Renal cortical epithelial cell (primary cell): ENCODE measurements around the gene POLR2A. TPM values are rescaled to one million over a fixed set of nuclear protein-coding genes. Genes with fewer than 3 reads are reported as not detected.

Experiments
- DNase-seq: peaks from one replicate; pipeline ENCODE4 v3.0.0-alpha.2; 2011; ENCODE audit warnings: low read depth
- total RNA-seq: library from RNA; depleted of rRNA; stranded (reverse); fragments of >200 nt; gene quantifications from 2 replicates; pipeline ENCODE4 v1.2.3, GENCODE V29; 2014

The POLR2A gene
- 57.3 and 169 TPM in 2 replicates for total RNA-seq

DNA sequence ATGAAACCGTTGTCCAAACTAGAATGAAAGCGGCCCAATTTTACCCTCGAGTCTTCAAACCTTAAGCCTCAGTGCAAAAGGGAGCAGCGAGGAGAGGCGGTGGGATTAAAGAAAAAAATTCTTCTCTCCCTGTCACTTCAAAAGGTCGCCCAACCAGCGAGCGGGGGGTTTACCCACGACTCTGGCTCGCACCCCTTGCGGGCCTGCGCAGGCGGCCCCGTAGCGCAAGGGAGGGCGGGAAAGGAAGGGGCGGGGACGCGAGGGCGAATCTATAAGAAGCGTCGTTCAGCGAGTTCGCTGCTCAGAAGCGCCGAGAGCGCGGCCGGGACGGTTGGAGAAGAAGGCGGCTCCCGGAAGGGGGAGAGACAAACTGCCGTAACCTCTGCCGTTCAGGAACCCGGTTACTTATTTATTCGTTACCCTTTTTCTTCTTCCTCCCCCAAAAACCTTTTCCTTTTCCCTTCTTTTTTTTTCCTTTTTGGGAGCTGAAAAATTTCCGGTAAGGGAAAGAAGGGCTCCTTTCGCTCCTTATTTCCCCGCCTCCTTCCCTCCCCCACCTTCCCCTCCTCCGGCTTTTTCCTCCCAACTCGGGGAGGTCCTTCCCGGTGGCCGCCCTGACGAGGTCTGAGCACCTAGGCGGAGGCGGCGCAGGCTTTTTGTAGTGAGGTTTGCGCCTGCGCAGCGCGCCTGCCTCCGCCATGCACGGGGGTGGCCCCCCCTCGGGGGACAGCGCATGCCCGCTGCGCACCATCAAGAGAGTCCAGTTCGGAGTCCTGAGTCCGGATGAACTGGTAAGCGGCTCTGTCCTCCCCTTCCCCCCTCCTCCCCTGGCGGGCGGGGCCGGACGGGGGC, at the start of gene POLR2A:
TSS of gene POLR2A (plus strand) at position 300 of the 852 bp plus-strand sequence.
- peak; percentile 92 for DNase-seq

DNA sequence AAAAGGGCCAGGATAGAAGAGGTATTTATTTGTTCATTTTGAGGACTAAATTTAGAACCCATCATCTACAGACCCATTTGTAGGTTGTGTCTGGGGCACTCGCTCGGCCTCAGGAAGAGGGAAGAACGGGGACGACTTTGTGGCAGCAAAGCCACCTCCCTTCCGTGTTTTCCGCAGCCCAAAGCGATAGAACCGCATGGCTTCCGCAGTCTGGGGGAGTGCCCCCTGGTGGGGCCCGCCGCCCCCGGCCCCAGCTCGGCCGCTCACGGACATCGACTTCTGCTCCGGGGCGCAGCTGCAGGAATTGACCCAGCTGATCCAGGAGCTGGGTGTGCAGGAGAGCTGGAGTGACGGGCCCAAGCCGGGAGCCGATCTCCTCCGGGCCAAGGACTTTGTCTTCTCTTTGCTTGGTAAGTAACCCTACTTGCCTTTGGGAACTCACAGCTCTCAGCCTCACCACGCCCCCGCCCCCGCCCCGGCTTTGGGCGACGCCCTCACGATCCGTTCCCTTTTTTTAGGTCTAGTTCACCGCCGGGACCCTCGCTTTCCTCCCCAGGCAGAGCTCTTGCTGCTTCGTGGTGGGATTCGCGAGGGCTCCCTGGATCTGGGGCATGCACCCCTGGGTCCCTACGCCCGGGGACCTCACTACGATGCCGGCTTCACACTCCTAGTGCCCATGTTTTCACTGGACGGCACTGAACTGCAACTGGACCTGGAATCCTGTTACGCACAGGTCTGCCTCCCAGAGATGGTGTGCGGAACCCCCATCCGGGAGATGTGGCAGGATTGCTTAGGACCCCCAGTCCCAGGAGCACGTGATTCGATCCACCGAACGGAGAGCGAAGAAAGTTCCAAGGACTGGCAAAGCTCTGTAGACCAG, 48.2 kb upstream of the POLR2A start:
- DNase-seq = peak; percentile 28

DNA sequence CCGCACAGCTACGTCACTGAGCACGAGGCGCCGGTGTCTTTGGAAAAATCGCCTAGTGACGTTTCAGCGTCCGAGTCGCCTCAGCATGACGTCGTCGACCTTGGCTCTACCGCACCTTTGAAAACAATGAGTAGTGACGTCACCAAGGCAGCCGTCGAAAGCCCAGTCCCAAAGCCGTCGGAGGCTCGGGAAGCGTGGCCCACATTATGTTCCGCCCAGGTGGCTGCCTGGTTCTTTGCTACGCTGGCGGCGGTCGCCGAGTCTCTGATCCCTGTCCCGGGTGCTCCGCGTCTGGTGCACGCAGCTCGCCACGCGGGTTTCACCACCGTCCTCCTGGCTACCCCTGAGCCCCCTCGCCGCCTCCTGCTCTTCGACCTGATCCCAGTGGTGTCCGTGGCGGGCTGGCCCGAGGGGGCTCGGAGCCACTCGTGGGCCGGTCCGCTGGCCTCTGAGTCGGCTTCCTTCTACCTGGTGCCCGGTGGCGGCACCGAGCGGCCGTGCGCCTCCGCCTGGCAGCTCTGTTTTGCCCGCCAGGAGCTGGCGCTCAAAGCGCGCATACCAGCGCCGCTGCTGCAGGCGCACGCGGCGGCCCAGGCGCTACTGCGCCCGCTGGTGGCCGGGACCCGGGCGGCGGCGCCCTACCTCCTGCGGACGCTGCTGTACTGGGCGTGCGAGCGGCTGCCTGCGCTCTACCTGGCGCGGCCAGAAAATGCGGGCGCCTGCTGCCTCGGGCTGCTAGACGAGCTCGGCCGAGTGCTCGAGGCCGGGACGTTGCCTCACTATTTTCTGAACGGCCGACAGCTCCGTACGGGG, 47.4 kb upstream of the POLR2A start:
- DNase-seq = peak; percentile 64

DNA sequence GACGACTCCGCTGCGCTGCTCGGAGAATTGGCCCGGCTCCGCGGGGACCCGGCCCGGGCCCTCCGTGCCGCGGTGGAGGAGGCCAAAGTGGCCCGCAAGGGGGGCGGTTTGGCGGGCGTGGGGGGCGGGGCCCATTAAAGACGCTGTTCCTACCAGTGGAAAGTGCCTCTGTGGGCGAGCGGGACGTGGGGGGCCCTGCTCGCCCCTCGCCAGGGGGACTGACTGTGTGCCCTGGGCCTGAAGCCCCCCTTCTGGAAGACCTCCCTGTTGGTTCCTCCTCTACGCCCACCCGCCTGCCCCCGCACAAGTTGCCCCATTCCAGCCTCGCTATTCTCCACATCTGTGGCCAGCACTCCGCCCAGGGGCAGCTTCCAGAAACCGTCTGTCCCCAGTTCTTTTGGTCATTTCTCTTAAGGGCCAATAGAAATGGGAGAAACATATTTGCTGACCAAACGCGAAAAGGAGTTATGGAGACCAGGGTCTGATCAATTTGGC, 46.8 kb upstream of the POLR2A start:
- no peak for DNase-seq

DNA sequence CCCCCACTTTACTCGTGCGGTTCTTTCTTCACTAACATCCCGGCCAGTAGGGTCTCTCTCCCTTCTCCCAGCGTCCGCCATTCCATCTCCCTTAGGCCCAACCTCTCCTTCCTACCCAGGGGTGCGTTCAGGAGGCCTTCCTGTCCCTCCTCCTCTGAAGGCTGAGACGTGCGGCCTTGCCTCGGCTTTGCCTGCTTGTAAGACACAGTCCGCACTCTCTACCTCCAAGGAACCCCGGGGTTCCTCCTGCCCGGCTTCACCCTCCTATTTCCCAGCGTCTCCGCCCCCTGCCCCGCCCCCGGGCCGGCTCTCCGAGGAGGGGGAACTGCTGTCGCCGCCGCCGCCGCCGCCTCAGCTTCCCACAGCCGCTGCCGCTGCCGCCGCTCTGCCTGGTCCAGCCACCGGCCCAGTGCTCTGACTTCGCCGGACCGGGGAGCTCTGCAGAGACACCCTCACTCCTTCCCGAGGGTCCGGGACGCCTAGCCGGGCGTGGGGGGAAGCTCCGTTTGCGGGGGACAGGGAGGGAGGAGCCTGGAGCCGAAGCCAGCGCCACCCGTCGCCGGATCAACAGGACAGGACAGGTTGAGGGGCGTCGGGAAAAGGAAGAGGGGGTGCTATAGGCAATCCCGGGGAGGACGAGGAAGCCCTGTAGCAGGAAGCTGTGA, 46.1 kb upstream of the POLR2A start:
- no peak for DNase-seq

DNA sequence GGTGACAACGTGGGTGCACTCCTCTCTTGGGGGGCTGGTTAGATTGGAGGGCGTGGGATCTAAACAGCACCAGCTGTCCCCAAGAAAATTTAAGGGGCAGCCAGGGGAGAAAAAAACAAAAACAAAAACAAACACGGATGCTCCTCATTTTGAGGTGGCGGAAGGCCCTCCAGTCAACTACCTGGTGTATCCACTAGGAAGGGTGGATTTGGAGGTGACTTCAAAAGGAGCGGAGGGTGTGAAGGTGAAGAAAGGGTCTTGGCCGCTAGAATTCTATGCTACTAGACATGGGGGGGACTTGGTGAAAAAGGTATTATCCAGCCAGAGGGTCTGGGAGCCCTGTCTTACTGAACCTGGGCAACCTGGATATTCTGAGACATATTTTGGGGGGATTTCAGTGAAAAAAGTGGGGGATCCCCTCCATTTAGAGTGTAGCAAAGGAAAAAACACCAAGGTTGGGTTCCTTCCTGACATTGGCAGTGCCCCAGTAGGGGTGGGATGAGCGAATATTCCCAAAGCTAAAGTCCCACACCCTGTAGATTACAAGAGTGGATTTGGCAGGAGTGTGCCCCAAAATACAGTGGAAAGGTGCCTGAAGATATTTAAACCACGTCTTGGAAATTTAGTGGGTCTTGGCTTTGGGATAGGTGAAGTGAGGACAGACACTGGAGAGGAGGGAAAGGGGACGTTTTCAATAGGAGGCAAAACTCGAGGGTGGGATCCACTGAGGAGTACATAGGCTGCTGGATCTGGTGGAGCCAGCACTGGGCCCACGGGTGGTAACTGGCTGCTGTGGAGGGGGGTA, 45.3 kb upstream of the POLR2A start:
- DNase-seq = no peak

DNA sequence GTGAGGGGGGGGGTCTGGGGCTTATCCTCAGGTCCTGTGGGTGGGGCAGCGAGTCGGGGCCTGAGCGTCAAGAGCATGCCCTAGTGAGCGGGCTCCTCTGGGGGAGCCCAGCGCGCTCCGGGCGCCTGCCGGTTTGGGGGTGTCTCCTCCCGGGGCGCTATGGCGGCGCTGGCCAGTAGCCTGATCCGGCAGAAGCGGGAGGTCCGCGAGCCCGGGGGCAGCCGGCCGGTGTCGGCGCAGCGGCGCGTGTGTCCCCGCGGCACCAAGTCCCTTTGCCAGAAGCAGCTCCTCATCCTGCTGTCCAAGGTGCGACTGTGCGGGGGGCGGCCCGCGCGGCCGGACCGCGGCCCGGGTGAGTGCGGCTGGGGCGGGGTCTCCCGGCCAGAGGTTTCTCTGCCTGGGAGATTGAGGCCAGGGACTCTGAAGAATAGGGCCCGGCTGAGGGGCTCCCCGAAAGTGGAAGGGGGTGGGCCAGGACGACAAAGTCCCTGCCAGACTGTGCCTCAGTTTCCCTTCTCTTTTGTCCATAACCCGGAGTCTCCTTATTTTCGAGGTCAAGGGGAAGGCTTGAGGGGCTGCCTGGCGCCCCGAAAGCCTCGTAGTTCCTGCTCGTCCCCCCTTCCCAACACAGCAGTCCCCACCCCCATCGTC, 44.6 kb upstream of the POLR2A start, which contains the start of gene FGF11:
TSS of gene FGF11 (plus strand) at position 51 of the 651 bp plus-strand sequence. CDS start at position 160, 109 bp downstream.
- no peak for DNase-seq

DNA sequence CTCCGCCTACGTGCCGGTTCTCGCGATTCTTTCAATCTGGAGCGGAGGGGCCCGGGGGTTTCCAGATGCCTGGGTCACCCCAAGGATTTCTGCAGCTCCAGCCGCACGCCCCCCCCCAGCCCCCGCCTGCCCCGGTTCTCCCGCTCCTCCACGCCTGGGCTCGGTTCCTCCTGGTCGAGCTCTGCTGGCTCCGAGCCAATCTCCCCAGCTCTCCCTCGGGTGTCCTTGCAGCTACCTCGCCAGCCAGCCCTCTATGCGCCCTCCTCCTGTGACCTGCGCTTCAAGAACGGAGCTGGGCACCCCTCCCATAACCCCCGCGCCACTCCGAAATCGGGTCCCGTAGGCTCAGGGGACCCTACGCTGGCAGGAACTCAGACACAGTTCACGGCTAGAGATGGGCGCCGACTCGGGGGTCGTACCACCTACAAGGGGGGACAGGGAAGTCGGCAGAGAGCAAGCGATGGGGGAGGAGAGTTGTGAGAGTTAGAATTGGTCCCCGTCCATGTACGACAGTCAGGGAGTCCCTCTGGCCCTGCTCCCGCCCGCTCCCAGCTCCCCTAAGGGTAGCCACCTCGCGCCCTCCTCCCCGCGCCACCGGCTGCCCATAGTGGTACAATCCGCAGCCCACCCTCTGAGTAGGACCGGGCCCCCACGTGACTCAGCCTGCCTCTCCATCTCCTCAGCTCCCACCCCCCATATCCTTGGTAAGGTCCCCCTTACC, 43.9 kb upstream of the POLR2A start:
- DNase-seq = peak; percentile 19

DNA sequence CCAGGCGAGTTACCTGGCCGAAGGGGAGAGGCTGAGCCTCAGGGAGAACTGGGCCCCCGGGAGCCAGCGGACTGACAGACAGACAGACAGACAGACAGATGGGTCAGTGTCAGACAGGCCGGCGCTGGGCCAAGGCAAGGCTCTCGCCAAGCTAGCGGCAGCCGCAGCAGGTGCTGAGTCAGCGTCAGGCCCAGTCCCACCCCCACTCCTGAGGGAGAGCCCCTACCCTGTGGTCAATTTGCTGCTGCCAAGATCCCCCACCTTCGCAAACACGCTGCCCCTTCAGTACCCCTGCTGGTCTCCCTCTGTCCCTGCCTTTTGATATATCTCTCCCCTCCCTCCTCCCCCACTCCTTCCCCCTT, 43.4 kb upstream of the POLR2A start:
- peak; percentile 33 for DNase-seq

DNA sequence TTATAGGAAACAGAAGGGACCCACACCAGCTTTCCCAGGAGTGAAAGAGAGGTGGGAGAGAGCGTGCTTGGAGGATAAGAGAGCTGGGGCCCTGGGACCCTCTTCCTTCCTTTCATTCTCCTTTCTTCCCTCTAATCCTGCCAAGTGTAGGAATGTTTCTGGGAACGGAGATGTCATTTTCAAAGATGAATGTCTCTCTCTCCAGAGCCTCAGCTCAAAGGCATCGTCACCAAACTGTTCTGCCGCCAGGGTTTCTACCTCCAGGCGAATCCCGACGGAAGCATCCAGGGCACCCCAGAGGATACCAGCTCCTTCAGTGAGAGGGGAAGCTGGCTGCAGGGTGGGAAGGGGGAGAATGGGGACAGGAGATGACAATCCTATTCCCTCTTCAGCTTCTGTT, 42.9 kb upstream of the POLR2A start:
- no peak for DNase-seq

DNA sequence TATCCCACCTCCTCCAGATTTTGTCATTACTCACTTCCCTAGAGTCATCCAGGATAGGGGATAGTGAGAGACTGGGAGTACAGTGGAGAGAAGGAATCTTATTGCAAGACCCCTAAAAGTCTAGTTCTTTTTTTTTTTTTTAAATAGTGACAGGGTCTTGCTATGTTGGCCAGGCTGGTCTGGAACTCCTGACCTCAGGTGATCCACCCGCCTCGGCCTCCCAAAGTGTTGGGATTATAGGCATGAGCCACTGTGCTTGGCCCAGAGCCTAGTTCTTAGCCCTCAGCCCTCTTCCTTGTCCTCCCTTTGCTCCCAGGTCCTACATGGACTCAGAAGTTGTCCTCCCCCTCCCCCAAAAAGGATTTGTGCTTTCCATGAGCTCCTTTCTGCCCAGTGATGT, 42.0 kb upstream of the POLR2A start:
- no peak for DNase-seq

DNA sequence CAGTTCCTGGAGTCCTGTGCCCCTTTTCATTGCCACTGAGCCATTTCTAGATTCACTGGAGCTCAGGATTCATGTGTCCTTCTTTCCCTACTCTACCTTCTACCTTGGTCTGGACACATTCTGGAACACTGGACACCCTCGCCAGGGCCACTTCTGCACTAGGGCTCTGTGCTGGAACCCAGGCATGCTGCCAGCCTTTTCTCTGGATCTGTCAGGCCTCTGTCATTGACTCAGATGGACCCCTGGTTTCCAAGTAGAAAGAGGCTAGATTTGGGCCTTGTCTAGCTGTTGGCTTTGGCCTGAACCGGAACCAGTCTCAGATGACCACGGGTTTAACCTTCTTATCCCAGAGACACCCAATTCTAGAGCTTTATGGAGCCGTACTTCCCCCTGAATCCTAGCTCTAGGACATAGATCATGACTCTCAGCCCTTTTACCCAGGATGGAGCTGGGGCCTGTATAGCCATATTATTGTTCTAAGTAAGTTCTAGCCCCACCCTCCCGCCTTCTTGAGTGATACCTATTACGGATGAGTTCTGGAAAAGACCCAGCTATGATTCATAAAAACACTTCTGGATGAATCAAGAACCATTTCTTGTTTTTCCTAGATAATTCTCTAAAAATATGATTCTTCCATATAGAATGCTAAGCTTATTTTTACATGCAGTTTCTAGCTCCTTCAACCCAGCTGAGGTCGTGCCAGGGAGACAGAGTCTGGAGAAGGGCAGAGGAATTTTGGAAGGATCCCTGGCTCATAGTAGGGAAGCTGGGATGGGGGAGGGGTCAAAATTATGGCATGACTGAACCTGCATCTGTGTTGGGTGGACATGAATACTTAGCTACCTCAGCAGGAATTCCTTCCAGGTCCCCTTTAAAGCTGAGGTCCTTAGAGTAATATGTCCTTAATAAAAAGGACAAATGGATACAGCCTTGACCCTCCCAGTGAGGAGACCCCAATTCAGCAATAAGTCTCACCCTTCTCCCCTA, 40.4 kb upstream of the POLR2A start:
- DNase-seq = no peak

DNA sequence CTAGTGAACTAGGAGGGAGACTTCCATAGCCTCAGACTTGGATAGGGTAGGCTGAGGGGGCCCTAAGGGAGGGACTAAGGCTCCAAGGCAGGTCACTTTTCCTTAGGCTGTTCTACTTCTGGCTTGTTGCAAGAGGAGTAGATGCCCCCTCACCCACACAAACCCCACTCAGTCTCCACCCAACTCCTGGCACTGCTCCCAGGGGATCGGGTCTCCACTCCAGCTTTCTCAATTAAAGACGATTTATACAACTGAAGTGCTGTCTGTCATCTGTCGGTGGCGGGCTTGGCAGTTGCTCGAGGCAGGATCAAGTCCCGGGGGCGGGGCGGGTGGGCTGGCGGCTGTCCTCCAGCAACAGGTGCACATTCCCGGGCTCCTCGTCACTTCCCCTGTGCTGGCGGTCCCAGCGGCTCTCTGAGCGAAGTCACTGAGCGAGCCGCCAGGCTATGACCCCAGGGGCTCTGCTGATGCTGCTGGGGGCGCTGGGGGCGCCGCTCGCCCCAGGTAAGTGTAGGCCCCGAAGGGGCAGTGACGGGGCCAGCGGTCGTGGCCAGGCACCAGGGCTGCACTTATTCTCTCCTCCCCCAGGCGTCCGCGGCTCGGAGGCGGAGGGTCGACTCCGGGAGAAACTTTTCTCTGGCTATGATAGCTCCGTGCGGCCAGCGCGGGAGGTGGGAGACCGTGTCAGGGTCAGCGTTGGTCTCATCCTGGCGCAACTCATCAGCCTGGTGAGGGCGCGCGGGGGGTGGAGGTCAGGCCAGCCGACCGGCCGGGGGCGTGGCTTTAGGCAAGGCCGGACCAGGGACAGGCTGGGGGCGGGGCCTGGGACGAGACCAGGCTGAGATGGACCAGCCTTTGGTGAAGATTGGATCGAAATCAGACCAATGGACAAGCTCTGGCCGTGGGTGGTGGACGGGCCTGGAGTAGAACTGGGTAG, 39.2 kb upstream of the POLR2A start, which contains the start of gene CHRNB1:
TSS of gene CHRNB1 (plus strand) at position 380 of the 937 bp plus-strand sequence. CDS start at position 447, 67 bp downstream.
- DNase-seq = peak; percentile 44

DNA sequence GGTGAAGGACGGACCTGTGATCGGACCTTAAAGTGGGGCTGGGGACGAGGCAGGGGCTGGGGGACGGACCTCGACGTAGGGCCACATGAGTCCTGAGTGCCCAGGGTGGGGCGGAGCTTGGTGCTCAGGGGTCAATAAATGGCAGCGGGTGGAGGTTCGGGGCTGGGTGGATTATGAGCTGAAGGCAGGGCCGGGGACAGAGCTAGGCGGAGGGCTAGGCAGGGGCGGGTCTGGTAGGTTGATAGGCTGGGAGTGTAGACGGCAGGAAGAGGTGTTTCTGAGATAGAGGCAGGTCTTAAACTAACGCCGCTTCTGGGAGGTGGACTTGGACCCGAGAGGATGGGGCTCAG, 38.6 kb upstream of the POLR2A start:
- DNase-seq = peak; percentile 29

DNA sequence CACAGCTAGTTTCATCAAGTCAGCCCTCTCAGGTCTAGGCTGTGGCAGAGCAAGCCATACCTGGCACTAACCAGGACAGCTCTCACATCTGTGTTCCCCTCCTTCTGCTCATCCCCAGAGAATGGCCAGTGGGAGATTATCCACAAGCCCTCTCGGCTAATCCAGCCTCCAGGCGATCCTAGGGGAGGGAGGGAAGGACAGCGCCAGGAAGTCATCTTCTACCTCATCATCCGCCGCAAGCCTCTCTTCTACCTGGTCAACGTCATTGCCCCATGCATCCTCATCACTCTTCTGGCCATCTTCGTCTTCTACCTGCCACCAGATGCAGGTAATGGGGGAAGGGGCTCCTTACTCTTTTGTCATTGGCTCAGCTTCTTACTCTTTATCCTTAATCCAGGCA, 35.7 kb upstream of the POLR2A start:
- DNase-seq = no peak

DNA sequence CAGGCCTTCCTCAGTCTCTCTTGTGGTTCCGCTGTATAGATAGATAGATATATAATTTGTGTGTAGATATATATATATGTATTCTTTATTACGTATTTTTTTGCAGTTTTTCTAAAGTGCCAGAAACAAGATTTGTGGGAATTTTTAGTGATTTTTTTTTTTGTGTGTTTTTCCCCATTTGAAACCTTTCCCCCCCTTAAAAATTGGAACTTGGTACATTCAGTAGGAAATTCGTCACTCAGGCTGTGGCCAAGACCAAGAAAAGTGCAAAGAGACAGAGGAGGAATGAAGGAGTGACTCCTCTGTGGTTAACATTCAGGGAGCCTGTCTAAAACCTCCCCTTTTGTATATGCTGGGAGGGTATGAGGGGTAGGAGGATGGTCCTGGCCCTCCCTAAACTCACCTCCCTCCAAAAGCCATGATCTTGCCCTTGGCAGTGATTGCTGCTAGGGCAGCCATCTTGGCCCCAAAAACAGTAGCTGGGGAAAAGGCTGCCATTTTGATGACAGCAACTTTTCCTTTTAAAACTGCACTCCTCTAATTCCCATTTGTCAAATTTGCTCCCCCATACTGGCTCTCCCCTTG, 24.1 kb upstream of the POLR2A start:
- no peak for DNase-seq
